ENCODE data around the gene IQCE. TPM values are rescaled to one million over a fixed set of nuclear protein-coding genes. Genes with fewer than 3 reads are reported as not detected.

Gene IQCE
- total and polyA plus RNA-seq, 2 experiments from 2014 or later: 18.0 to 41.4 TPM

GRCh38 chr7:2626498-2627117 is 67.8 kb downstream of the IQCE start:
- Histone ChIP-seq H3K27ac (no peak overlapping the region), H3K4me3 (no peak overlapping the region), H3K4me1 (ENCODE audit: low read depth) (peaks cover 12% of the 10 kb centered on the region), H3K9me3 (ENCODE audit: low read depth) (no peaks in the 10 kb centered on the region), H3K36me3 (no peaks in the 10 kb centered on the region), H3K27me3 (no peaks in the 10 kb centered on the region)
- no peak for TF ChIP-seq CTCF (IDR thresholded peaks at IDR 0.05; ENCODE audit: low read depth, low read length)
- DNase-seq (ENCODE audit: low read depth in 1 of 2, low spot score in 1 of 2): peak in 1 of 2 donors; percentile 92

GRCh38 chr7:2627258-2628129 is 68.7 kb downstream of the IQCE start:
- H3K9me3 ChIP-seq (ENCODE audit: low read depth): no peaks in the 10 kb centered on the region
- DNase-seq (ENCODE audit: low read depth in 1 of 2, low spot score in 1 of 2): no peak
- H3K4me1 ChIP-seq (ENCODE audit: low read depth): peaks cover 7% of the 10 kb centered on the region
- H3K4me3 ChIP-seq: no peak overlapping the region
- no peaks in the 10 kb centered on the region for H3K27me3 ChIP-seq
- H3K27ac ChIP-seq: no peak overlapping the region
- TF ChIP-seq CTCF (IDR thresholded peaks at IDR 0.05; ENCODE audit: low read depth, low read length): no peak
- H3K36me3 ChIP-seq: no peaks in the 10 kb centered on the region

DNA sequence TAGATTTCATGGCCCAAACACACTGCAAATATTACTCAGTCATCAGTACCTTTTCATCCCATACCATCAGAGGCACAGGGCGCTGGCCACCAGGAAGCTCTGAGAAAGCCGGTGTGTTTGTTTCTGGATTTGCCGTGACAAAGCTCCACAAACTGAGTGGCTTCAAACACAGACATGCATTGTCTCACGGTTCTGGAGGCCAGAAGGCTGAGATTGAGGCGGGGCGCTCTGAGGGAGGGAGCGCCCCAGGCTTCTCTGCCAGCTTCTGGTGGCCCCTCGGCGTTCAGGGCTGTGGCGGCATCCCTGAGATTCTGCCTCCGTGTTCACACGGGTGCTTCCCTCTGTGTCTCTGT is 69.3 kb downstream of the IQCE start:
- no peak overlapping the region for H3K27ac ChIP-seq
- no peak overlapping the region for H3K4me3 ChIP-seq
- no peaks in the 10 kb centered on the region for H3K27me3 ChIP-seq
- TF ChIP-seq CTCF (IDR thresholded peaks at IDR 0.05; ENCODE audit: low read depth, low read length): no peak
- H3K9me3 ChIP-seq (ENCODE audit: low read depth): no peaks in the 10 kb centered on the region
- peaks cover 1% of the 10 kb centered on the region for H3K4me1 ChIP-seq (ENCODE audit: low read depth)
- no peaks in the 10 kb centered on the region for H3K36me3 ChIP-seq
- no peak for DNase-seq (ENCODE audit: low read depth in 1 of 2, low spot score in 1 of 2)

- no peak overlapping the region for H3K27ac ChIP-seq
- H3K36me3 ChIP-seq: no peaks in the 10 kb centered on the region
- H3K27me3 ChIP-seq: no peaks in the 10 kb centered on the region
- no peak for DNase-seq (ENCODE audit: low read depth in 1 of 2, low spot score in 1 of 2)
- TF ChIP-seq CTCF (IDR thresholded peaks at IDR 0.05; ENCODE audit: low read depth, low read length): no peak
- no peak overlapping the region for H3K4me3 ChIP-seq
- H3K4me1 ChIP-seq (ENCODE audit: low read depth): peaks cover 4% of the 10 kb centered on the region
- no peaks in the 10 kb centered on the region for H3K9me3 ChIP-seq (ENCODE audit: low read depth)
Observed at GRCh38 chr7:2628891-2629290, 70.1 kb downstream of the IQCE start.

DNA sequence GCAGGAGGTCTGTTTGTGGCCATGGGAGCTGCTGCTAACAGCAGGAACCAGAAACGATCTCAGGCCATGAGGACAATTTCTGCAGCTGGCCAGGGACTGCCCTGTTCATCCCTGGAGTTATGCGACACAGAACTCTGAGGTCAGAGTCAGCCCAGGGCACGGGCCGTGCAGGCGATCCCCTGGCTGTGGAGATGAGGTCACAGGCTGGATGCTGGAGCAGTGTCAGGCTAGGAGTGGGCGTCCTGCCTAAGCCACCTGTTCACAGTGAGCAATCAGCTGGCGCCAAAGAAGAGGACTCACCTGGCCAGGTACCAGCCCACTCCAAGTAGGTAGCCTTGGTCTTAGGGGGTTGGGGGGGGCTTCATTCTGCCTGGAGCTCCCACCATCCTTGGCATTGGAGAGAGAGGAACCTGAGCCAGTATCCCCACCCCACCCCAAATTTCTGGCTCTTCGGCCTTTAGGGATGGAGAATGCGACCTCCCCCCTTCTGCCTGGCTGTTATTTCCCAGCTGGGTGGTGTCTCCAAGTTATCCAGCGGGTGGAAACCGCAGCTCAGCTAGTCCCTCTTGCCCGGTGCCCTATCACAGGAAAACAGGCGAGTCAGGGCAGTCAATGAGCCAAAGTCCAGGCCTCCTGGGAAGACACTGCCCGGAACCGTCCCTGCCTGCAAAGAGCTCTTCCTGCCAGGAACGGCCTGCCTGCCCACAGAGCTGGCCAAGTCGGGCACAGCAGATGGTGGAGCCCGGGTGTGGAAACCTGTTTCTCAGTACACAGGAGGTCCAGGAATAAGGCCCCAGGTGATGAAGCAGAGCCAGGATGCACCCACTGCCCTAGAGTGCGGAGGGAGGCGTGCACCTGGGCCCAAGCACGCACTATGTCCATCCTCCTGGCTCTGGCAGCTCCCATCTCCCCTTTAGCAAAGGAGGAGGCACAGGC is 71.2 kb downstream of the IQCE start:
- H3K36me3 ChIP-seq: no peaks in the 10 kb centered on the region
- DNase-seq (ENCODE audit: low read depth in 1 of 2, low spot score in 1 of 2): peak in 1 of 2 donors; percentile 45
- H3K4me1 ChIP-seq (ENCODE audit: low read depth): peaks cover 11% of the 10 kb centered on the region
- H3K27me3 ChIP-seq: no peaks in the 10 kb centered on the region
- H3K27ac ChIP-seq: no peak overlapping the region
- no peak for TF ChIP-seq CTCF (IDR thresholded peaks at IDR 0.05; ENCODE audit: low read depth, low read length)
- no peak overlapping the region for H3K4me3 ChIP-seq
- H3K9me3 ChIP-seq (ENCODE audit: low read depth): no peaks in the 10 kb centered on the region

Data from cardiac muscle cell (in vitro differentiated cells and primary cell).